ENCODE data around the gene GNAT2.

GRCh38 chr1:109611308-109611990 is 8.0 kb downstream of the GNAT2 start:
- TF ChIP-seq CTCF (IDR thresholded peaks at IDR 0.05; ENCODE audit: insufficient read depth, low read depth, low read length) (no peak), EZH2 (IDR thresholded peaks at IDR 0.05; ENCODE audit: insufficient read depth, low read length) (no peak)

All from astrocyte (in vitro differentiated cells and primary cell).